ENCODE data around the gene BBX.
A peak's percentile ranks its signal among the peaks of the same experiment; 100 is the strongest.

The BBX gene

DNA sequence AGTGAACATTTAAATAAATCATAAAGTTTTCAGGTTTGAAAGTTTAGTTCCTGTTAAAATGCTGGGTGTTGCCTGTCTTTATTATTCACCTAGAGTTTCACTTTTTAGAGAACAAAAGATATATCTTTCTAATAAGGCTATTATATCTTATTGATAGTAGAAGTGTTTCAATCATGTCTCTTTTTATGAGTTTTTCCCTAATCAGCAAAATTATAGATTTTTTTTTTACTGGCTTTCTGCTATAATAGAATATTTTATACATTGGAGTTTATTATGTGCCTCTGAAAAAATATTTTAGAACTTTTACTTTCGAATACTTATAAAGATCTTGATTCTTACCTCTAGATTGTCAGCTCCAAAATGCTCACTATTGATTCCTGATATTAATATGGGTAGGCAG, 131.5 kb downstream of the BBX start:
- DNase-seq (ENCODE audit: low spot score): no peak

GRCh38 chr3:107657971-107658370, 135.2 kb downstream of the BBX start:
- DNase-seq (ENCODE audit: low spot score): no peak

GRCh38 chr3:107660306-107660976, 137.7 kb downstream of the BBX start:
- peak; percentile 12 for DNase-seq (ENCODE audit: low spot score)

GRCh38 chr3:107661447-107662123, 138.8 kb downstream of the BBX start:
- DNase-seq (ENCODE audit: low spot score): no peak

GRCh38 chr3:107662124-107662507, 139.4 kb downstream of the BBX start:
- DNase-seq (ENCODE audit: low spot score): no peak

GRCh38 chr3:107662586-107662985, 139.8 kb downstream of the BBX start:
- no peak for DNase-seq (ENCODE audit: low spot score)

DNA sequence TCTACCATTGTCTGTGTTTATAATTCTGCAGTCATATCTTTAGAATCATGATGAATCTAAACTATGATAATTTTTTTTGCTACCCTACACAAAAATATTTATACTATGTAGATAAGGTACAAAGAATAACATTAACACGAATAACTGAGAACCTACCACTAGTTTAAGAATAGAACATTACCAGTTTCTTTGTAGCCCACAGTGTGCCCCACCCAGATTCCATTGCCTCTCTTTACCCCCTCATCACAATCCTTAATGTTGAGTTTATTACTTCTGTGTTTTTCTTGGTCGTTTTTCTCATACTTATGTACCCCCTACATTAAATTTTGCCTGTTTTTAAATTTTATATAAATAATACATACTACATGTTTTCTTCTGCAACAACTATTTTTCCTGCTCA, 140.5 kb downstream of the BBX start:
- no peak for DNase-seq (ENCODE audit: low spot score)

DNA sequence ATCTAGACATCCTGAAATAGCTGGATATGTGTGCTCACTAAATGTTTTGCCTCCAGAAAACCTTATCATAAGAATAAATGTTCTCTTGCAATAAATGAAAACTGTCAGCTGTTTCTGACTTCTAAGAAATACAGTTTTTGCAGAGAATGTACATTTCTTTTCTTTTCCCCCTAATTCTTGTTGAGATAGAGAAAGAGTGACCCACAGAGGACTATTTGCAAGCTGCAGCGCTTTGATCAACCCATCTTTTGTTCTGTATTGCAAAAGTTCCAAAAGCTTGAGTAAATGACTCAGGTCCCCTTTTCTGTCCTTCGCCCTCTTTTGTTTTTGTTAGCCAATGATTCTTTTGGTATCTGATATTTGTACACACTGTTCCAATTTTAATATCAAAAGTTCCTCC, 141.9 kb downstream of the BBX start:
- no peak for DNase-seq (ENCODE audit: low spot score)

DNA sequence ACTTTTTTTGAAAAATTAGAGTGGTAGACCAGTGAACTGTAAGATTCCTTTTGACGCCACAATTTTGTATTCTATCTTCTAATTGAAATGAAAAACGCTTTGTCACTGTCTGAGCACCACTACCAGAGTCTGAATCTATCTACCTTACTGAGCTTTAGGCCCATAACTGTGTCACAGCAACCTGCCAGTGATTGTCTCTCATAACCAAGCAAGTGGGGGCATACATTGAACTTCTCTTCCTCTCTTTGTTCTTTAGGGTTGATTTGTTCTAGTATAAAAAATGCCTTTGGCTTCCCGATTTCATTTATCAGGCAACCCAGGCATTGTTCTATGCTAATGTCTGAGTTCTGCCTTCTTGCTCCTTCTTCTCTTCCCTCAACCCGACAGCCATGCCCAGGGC, 142.6 kb downstream of the BBX start:
- no peak for DNase-seq (ENCODE audit: low spot score)

- no peak for DNase-seq (ENCODE audit: low spot score)
These were observed 144.1 kb downstream of the BBX start for GRCh38 chr3:107666853-107667252.

DNA sequence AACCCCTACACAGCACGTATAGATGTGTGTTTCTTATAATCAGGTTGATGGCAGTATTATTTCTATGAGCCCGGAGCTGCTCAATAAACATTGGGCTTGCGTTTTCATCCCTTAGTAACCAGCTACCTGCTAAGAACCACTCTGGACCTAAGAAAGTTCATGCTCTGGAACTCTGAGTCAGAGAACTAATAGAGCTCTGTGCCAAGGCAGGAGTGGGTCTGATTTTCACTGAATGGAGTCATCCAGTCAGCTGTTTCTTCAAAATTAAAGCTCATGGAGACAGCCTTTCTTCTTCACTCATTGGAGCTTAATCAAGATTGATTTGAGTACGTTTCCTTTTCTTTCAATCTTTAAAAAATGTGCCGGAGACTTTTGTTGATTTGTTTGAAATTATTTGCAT, 145.7 kb downstream of the BBX start:
- DNase-seq (ENCODE audit: low spot score): no peak

GRCh38 chr3:107668963-107669362, 146.2 kb downstream of the BBX start:
- no peak for DNase-seq (ENCODE audit: low spot score)

DNA sequence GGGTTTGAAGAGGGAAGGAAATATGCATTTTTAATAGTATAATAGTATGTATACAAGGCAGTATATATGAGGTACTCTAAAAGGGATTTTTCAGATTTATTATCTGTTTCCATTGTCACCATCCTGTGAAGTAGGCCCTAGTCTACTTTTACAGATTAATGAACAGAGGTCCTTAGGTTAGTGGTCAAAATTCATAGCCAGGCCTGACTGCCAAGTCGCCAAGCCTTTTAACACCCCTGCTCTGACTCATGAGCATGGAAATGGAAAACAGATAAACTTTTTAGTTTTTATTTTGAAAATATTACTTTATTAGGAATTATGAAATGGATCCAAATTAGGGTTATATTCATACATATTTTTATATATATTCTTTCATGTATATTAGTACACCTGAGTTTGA, 146.9 kb downstream of the BBX start:
- DNase-seq (ENCODE audit: low spot score): no peak

- DNase-seq (ENCODE audit: low spot score): no peak
These were observed 148.2 kb downstream of the BBX start for GRCh38 chr3:107670986-107671385.

DNA sequence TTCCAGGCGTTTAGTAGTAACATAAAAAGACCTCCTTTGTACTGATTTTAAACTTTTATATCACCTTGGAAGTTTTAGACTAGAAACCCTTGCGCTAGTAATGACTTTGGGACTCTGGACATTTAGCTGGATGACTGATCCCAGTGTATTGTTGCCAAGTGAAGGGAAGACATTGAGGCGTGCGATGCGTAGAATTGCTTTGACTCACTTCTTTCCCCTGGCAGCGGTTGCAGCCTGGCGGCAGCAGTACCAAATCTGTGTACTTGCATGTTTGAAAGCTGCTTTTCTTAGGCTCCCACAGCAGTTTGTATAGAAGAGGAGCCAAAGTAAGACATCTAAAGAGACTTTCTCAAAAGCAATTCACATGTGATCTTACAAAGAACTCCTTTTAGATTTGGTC, 151.6 kb downstream of the BBX start:
- no peak for DNase-seq (ENCODE audit: low spot score)

DNA sequence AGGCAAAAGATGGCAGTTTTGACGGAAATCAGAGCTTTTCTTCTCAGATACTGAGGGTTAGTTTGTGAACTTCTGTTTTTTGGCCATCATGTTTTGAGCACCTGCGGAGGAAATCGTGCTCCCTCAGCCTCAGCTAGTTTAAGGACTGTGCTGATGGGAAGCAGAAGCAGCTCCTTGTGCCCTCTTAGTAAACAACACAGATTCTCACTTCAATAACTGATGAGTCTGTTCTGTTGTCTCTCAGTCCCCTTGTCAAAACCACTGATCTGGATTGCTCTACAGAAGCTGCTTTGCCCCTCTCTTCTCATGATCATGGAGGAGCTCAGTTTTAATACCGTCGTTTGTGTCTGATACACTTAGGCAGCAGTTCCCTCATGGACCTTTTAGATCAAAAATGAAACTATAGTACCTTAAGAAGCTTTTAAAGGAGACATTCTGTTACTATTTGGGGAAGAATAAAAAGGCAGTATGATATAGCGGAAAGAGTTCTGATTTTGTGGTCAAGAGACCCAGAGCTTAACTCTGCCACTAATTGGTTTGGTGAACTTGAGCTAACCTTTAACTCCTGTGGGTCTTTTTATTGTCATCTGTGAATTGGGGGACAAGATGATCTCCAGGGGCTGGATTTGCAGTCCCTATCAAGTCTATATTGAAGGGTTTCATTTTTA, 152.6 kb downstream of the BBX start:
- no peak for DNase-seq (ENCODE audit: low spot score)

DNA sequence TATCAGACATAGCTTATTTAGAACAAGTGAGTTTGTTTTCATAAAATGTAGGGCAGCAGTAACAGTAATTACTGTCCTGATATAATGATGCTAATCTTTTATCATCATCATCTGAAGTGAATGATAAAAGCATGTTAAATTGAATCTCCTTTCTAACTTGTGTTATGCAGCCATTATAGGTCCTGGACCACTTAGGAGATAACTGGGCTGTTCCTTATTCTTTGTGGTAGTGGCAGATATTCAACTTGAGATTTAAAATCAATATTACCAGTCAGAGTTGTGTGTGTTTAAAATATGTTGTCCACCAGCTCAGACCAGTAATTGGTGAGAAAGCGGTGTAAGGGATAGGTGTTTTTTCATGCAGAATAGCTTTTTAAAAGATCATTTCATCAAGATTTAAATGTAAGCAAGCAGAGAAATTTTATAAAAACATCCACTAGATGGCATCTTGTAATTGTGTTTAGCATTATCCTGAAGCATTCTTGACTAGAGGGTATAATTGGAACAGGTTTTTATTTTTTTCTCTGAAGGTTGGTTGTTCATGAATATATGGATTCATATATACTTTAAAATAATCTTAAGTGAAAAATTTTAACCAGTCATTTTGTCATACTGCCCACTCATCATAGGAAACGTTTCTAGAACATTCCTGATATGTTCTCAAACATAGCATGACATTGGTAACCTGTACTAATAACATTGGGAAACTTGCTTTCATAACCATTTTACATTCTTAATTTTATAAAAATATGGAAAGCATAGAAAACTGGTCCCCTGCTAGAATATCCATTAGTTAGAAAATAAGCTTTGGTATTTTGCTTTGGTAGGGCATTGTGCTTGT, 153.9 kb downstream of the BBX start:
- DNase-seq (ENCODE audit: low spot score): peak; percentile 44

DNA sequence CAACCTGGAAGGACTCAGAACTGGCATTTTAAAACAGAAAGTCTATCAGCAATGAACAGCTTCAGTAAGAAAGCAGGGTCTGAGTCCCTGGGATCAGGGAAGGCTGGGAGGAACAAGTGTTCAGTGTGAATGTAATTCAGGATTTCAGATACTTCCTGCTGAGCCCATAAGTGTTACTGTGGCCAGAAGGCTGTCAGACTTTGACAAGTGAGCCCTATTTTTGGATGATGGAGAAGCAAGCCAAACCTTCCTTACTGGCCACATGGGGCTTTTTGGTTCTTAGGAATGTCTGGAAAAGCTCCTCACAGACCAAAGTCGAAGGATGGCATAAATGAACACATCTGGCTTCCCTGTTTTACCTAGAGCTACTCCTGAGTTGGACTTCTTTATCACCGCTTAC, 157.2 kb downstream of the BBX start:
- no peak for DNase-seq (ENCODE audit: low spot score)

- no peak for DNase-seq (ENCODE audit: low spot score)
These were observed 157.9 kb downstream of the BBX start for GRCh38 chr3:107680698-107681097.

DNA sequence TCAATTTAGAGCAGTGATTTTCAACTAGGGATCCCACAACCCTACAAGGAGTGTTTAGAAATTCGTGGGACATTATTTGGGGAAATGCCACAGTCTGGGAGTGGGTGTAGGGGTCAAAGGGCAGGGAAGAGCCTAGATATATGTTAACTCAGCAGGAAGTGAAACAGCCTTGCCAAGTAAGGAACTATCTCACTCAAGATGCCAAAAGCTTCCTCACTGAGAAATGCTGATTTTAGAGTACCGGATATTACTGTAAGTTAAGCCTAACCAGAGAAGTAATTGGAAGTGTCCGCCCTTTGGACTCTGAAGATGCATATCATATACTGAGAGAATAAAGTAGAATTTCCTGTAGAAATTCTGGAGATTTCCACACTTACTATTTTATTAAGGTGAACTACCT, 158.6 kb downstream of the BBX start:
- DNase-seq (ENCODE audit: low spot score): no peak

DNA sequence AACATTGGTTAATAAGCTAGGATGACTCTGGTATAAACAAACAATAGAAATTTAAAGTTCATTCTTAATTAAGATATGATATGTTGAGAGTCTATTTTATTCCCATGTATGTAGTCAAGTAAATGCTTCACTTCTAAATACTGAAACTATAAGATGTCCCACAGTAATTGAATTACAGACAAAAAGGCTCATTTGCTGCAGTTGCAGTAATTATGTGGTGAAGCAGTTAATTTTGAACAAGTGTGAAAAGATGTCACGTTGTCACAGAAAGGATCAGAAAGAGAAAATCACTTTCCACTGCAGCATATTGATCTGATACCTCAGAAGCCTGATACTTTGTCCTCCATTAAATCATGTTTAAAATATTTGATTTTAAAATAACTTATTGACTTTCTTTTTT, 159.8 kb downstream of the BBX start:
- no peak for DNase-seq (ENCODE audit: low spot score)

DNA sequence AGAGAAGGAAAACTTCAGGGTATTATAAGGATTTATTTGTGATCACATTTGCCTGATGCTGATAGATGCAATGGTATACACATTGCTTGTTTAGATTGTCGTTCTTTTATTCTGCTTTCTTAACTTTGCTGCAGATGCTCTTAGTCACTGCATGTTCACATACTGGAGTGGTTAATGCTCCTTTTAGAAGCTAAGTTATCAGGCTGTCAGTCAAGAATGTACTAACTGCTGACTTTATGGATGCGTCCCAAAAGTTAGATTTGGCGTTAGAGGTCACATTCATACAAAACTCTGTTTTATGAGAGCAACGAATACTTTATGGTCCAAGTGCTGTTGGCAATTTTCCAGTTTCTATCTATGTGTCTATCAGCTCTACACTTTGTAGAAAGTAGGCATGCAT, 160.7 kb downstream of the BBX start:
- no peak for DNase-seq (ENCODE audit: low spot score)

Measured in SW480 (cell line).